H1 (cell line): ENCODE results near the gene CCIN. TPM values are rescaled to one million over a fixed set of nuclear protein-coding genes. Genes with fewer than 3 reads are reported as not detected.

Experiments
- CTCF ChIA-PET: fragments of 300-600 bp; sonication (Branson Sonifier 250); formaldehyde crosslinking; loops from one replicate; lab custom pipeline; 2021; ENCODE audit not compliant: partially characterized antibody; lab: Charles Lee
- POLR2A ChIA-PET: fragments of 300-600 bp; sonication (Branson Sonifier 250); formaldehyde crosslinking; loops from one replicate; lab custom pipeline; 2021; ENCODE audit warnings: inconsistent platforms; ENCODE audit not compliant: partially characterized antibody; lab: Charles Lee
- DNase-seq, 2 experiments: peaks; one replicate each; pipeline versions ENCODE4 v3.0.0 to v3.0.0-alpha.2; 2010 to 2022; ENCODE audit warnings: low spot score in 2 of 2, low read depth in 1 of 2, mixed read lengths in 1 of 2
- FAIRE-seq: peaks from 2 replicates; lab custom pipeline; 2011; peaks lifted over from hg19 to GRCh38; lab: Jason Lieb, UNC
- H2AFZ ChIP-seq: 2 replicates; pipeline ENCODE4 v1.8.1; 2012; ENCODE audit warnings: low read length, inconsistent platforms
- H2AK5ac ChIP-seq: 2 replicates; pipeline ENCODE4 v1.6.1; 2013; ENCODE audit warnings: low read depth, low read length
- H2BK120ac ChIP-seq: replicated peaks from 2 replicates; pipeline ENCODE3; 2013; ENCODE audit warnings: low read depth, low read length, inconsistent platforms
- H2BK12ac ChIP-seq: 2 replicates; pipeline ENCODE4 v1.6.1; 2013; ENCODE audit warnings: low read depth, low read length
- H2BK15ac ChIP-seq: 2 replicates; pipeline ENCODE4 v1.6.1; 2013; ENCODE audit warnings: low read length
- H2BK20ac ChIP-seq: 2 replicates; pipeline ENCODE4 v1.6.1; 2013; ENCODE audit warnings: low read length
- H2BK5ac ChIP-seq: 2 replicates; pipeline ENCODE4 v1.6.1; 2013; ENCODE audit warnings: low read depth, low read length
- H3K14ac ChIP-seq: 2 replicates; pipeline ENCODE4 v1.6.1; 2013; ENCODE audit warnings: inconsistent platforms; ENCODE audit not compliant: insufficient read length
- H3K18ac ChIP-seq: 2 replicates; pipeline ENCODE4 v1.6.1; 2013; ENCODE audit warnings: low read length; ENCODE audit errors: extremely low read depth
- H3K23ac ChIP-seq: 2 replicates; pipeline ENCODE4 v1.6.1; 2013; ENCODE audit warnings: inconsistent platforms; ENCODE audit not compliant: insufficient read length
- H3K23me2 ChIP-seq: 2 replicates; pipeline ENCODE4 v1.6.1; 2013; ENCODE audit warnings: low read depth, low read length
- H3K27ac ChIP-seq: 2 replicates; pipeline ENCODE4 v1.6.1; 2011; ENCODE audit warnings: low read depth, low read length, inconsistent platforms
- H3K27me3 ChIP-seq, 4 experiments: replicated peaks in 1 of 4; 1 replicate in 1 of 4; 2 replicates in 3 of 4; pipeline versions ENCODE4 v1.6.1 to v1.8.1; 2011 to 2013; ENCODE audit warnings: low read length in 3 of 4, mild to moderate bottlenecking in 3 of 4, inconsistent platforms in 2 of 4, mixed read lengths in 2 of 4, moderate library complexity in 1 of 4; ENCODE audit not compliant: control insufficient read depth in 3 of 4, insufficient read depth in 3 of 4; ENCODE audit errors: extremely low read depth in 1 of 4
- H3K36me3 ChIP-seq, 4 experiments: 2 replicates each; pipeline versions ENCODE4 v1.6.1 to v1.8.1; 2011 to 2013; ENCODE audit warnings: mild to moderate bottlenecking in 4 of 4, low read length in 3 of 4, moderate library complexity in 2 of 4, control low read depth in 1 of 4, inconsistent platforms in 1 of 4; ENCODE audit not compliant: insufficient read depth in 4 of 4, control insufficient read depth in 2 of 4
- H3K4ac ChIP-seq: replicated peaks from 2 replicates; pipeline ENCODE3; 2013; ENCODE audit warnings: low read length, low read depth, mixed read lengths, inconsistent platforms; ENCODE audit not compliant: insufficient read length
- H3K4me1 ChIP-seq, 4 experiments: replicated peaks in 1 of 4; 1 replicate in 1 of 4; 2 replicates in 3 of 4; pipeline versions ENCODE4 v1.6.1 to v1.8.1; 2011 to 2013; ENCODE audit warnings: low read length in 3 of 4, inconsistent platforms in 2 of 4, mixed read lengths in 1 of 4; ENCODE audit not compliant: insufficient read depth in 4 of 4, control insufficient read depth in 3 of 4
- H3K4me2 ChIP-seq, 2 experiments: 2 replicates each; pipeline versions ENCODE4 v1.6.1 to v1.8.1; 2011 to 2013; ENCODE audit warnings: low read depth in 2 of 2, low read length in 2 of 2, control low read depth in 1 of 2, inconsistent platforms in 1 of 2, mild to moderate bottlenecking in 1 of 2; ENCODE audit not compliant: insufficient read depth in 1 of 2
- H3K4me3 ChIP-seq, 4 experiments: fragments of 200-600, 300-600 bp in 1 of 4; sonication (generic), shearing (Covaris generic), sonication (Bioruptor Twin) in 1 of 4; 2 replicates each; pipeline versions ENCODE4 v1.5.1 to v1.8.1; 2011 to 2016; ENCODE audit warnings: low read length in 4 of 4, low read depth in 3 of 4, control low read depth in 2 of 4, inconsistent platforms in 2 of 4, mild to moderate bottlenecking in 2 of 4, mixed read lengths in 1 of 4, moderate library complexity in 1 of 4; ENCODE audit not compliant: insufficient read depth in 2 of 4; ENCODE audit errors: extremely low read depth in 1 of 4
- H3K56ac ChIP-seq: replicated peaks from 2 replicates; pipeline ENCODE3; 2013; ENCODE audit warnings: low read depth, mild to moderate bottlenecking, mixed read lengths, low read length, inconsistent platforms; ENCODE audit not compliant: insufficient read length
- H3K79me1 ChIP-seq: 2 replicates; pipeline ENCODE4 v1.6.1; 2013; ENCODE audit warnings: low read depth, low read length, control low read depth
- H3K79me2 ChIP-seq, 2 experiments: 2 replicates each; pipeline versions ENCODE4 v1.6.1 to v1.8.1; 2012 to 2013; ENCODE audit warnings: low read length in 2 of 2, mild to moderate bottlenecking in 2 of 2, inconsistent platforms in 1 of 2; ENCODE audit not compliant: insufficient read depth in 2 of 2, control insufficient read depth in 1 of 2
- H3K9ac ChIP-seq, 4 experiments: replicated peaks in 1 of 4; 1 replicate in 1 of 4; 2 replicates in 3 of 4; pipeline versions ENCODE4 v1.6.1 to v1.8.1; 2011 to 2013; ENCODE audit warnings: low read depth in 3 of 4, low read length in 3 of 4, control low read depth in 2 of 4, mild to moderate bottlenecking in 2 of 4, moderate library complexity in 2 of 4, inconsistent platforms in 1 of 4; ENCODE audit errors: extremely low read depth in 1 of 4
- H3K9me3 ChIP-seq, 2 experiments: 2 replicates each; pipeline versions ENCODE4 v1.6.1 to v1.8.1; 2012 to 2013; ENCODE audit warnings: mild to moderate bottlenecking in 2 of 2, moderate library complexity in 2 of 2, control low read depth in 1 of 2, inconsistent platforms in 1 of 2, low read depth in 1 of 2, low read length in 1 of 2, mixed read lengths in 1 of 2; ENCODE audit not compliant: insufficient read depth in 2 of 2
- H4K20me1 ChIP-seq, 2 experiments: replicated peaks in 1 of 2; 2 replicates each; pipeline versions ENCODE3 to v1.8.1; 2011 to 2013; ENCODE audit warnings: inconsistent platforms in 2 of 2, low read length in 2 of 2, mild to moderate bottlenecking in 1 of 2; ENCODE audit not compliant: insufficient read depth in 2 of 2, control insufficient read depth in 1 of 2
- H4K5ac ChIP-seq: 2 replicates; pipeline ENCODE4 v1.6.1; 2013; ENCODE audit warnings: low read length, low read depth, mixed read lengths, inconsistent platforms; ENCODE audit not compliant: insufficient read length
- H4K8ac ChIP-seq: 2 replicates; pipeline ENCODE4 v1.8.0; 2013; ENCODE audit warnings: mild to moderate bottlenecking, moderate library complexity, low read length, inconsistent platforms; ENCODE audit not compliant: insufficient read depth; ENCODE audit errors: extremely low read depth
- H4K91ac ChIP-seq: replicated peaks from 2 replicates; pipeline ENCODE3; 2013; ENCODE audit warnings: low read length, mixed read lengths, inconsistent platforms; ENCODE audit not compliant: insufficient read length
- BRCA1 ChIP-seq: IDR thresholded peaks from 2 replicates; pipeline ENCODE4 v1.6.1; 2012; ENCODE audit warnings: low read depth, low read length, improper control_type of control experiment
- E2F6 ChIP-seq: IDR thresholded peaks from 2 replicates; pipeline ENCODE4 v1.6.1; 2012; ENCODE audit warnings: inconsistent platforms
- HDAC2 ChIP-seq, 2 experiments: fragments of 300-600 bp in 1 of 2; sonication (generic) in 1 of 2; IDR thresholded peaks; 2 replicates each; pipeline ENCODE4 v1.6.1; 2011 to 2012; ENCODE audit warnings: low read depth in 2 of 2, low read length in 2 of 2, mild to moderate bottlenecking in 2 of 2, moderate library complexity in 2 of 2, borderline replicate concordance in 1 of 2, inconsistent platforms in 1 of 2
- MAX ChIP-seq: IDR thresholded peaks from 2 replicates; pipeline ENCODE4 v1.6.1; 2012; ENCODE audit warnings: inconsistent platforms
- NRF1 ChIP-seq: IDR thresholded peaks from 2 replicates; pipeline ENCODE4 v1.6.1; 2011; ENCODE audit warnings: mild to moderate bottlenecking, low read depth, low read length, improper control_type of control experiment
- POLR2A ChIP-seq, 2 experiments: IDR thresholded peaks; 1 replicate in 1 of 2; 2 replicates in 1 of 2; pipeline ENCODE4 v1.6.1; 2011; ENCODE audit warnings: low read depth in 2 of 2, low read length in 2 of 2, mild to moderate bottlenecking in 2 of 2; ENCODE audit errors: control extremely low read depth in 1 of 2
- SIN3A ChIP-seq, 2 experiments: IDR thresholded peaks in 1 of 2; conservative IDR thresholded peaks in 1 of 2; 2 replicates each; pipeline ENCODE4 v1.6.1; 2011 to 2012; ENCODE audit warnings: low read length in 2 of 2, improper control_type of control experiment in 1 of 2, low read depth in 1 of 2, mild to moderate bottlenecking in 1 of 2
- USF2 ChIP-seq: IDR thresholded peaks from 2 replicates; pipeline ENCODE4 v1.6.1; 2011; ENCODE audit warnings: low read length, improper control_type of control experiment
- WGBS, 2 experiments: shearing (Covaris generic) in 1 of 2; methylation state at CpG; one replicate each; pipeline versions ENCODE4 v1.1.6 to v1.1.7; 2013 to 2015; ENCODE audit warnings: low lambda C conversion rate in 2 of 2, mixed read lengths in 2 of 2, inconsistent platforms in 1 of 2, low coverage in 1 of 2, missing lambda C conversion rate in 1 of 2; ENCODE audit not compliant: insufficient replicate concordance in 2 of 2, insufficient coverage in 1 of 2, insufficient read length in 1 of 2; ENCODE audit errors: extremely low coverage in 1 of 2, missing lambda C conversion rate in 1 of 2; 5-methylcytosine and 5-hydroxymethylcytosine counted together
- polyA plus RNA-seq, 7 experiments: library from polyadenylated mRNA; depleted of rRNA in 3 of 7; stranded (reverse) in 5 of 7; unstranded in 2 of 7; fragments of >200 nt in 5 of 7; fragments of 200-250 nt in 2 of 7; gene quantifications; 1 replicate in 5 of 7; 2 replicates in 1 of 7; 4 replicates in 1 of 7; pipeline versions ENCODE4 v1.2.1 to v1.2.3, GENCODE V29; 2011 to 2013; ENCODE audit warnings: missing spikeins in 2 of 7, mixed read lengths in 2 of 7
- total RNA-seq: library from RNA; stranded (reverse); fragmentation: NEBNext Ultra II Directional; extraction: Animal tissue kit (Norgen Biotek cat#: 25700); gene quantifications from 2 replicates; pipeline ENCODE4 v1.2.1, GENCODE V29; 2021

The CCIN gene
- total and polyA plus RNA-seq, 2 of the 8 experiments (the other 6 are each of a cell fraction or from before 2014, with no cell fraction given), result 0.19 to 0.21 TPM

- Histone ChIP-seq H4K91ac (no peak overlapping the region), H3K4ac (no peak overlapping the region), H3K36me3 (no peaks in the 10 kb centered on the region; a peak in 1 of 8 replicates), H2AK5ac (no peak overlapping the region), H2BK120ac (no peak overlapping the region), H4K5ac (no peak overlapping the region), H3K23me2 (peaks cover 4% of the 10 kb centered on the region; the same call in 1 of the 2 replicates), H3K56ac (no peak overlapping the region), H3K4me3 (no peak overlapping the region), H3K23ac (no peak overlapping the region), H3K14ac (no peak overlapping the region), H2BK12ac (no peak overlapping the region; the same call in 1 of the 2 replicates), H2BK5ac (no peak overlapping the region), H3K9me3 (peaks cover 0 to 7% of the 10 kb centered on the region in 2 experiments; a peak in 2 of 4 replicates), H4K8ac (no peak overlapping the region), H3K18ac (peak overlapping the region; percentile 7; the same call in 1 of the 2 replicates), H2BK20ac (no peak overlapping the region), H2BK15ac (no peak overlapping the region), H3K4me2 (no peak overlapping the region), H3K4me1 (no peaks in the 10 kb centered on the region), H2AFZ (no peak overlapping the region), H3K79me2 (no peaks in the 10 kb centered on the region), H4K20me1 (peaks cover 3 to 4% of the 10 kb centered on the region in 2 experiments), H3K27me3 (peaks cover 7 to 17% (median 11%) of the 10 kb centered on the region in 4 experiments), H3K79me1 (no peaks in the 10 kb centered on the region), H3K9ac (no peak overlapping the region), H3K27ac (no peak overlapping the region)
- WGBS, 2 experiments, result 89% methylated on average over 13 of the region's 13 CpGs; no CpG with 5 or more reads in 1 of the 2 experiments
- ChIA-PET CTCF (interaction anchor here (0.5 to 6.7 kb wide), 6 partner anchors 11 to 104 kb away, joined by 3 to 58 read pairs (median 7); partner anchors contain the start of gene CCIN), POLR2A (interaction anchor here (3.7 kb wide), 1 partner anchor 22 kb away, joined by 19 read pairs; no protein-coding TSS in a partner anchor)
- no peak for FAIRE-seq
- no peak for DNase-seq
- TF ChIP-seq MAX (no peak), BRCA1 (no peak), USF2 (no peak), SIN3A (conservative IDR thresholded peaks at IDR 0.05 in 1 of 2, IDR thresholded peaks at IDR 0.05 in 1 of 2; ENCODE audit: low read depth in 1 of 2, low read length in 2 of 2) (no peak), HDAC2 (IDR thresholded peaks at IDR 0.05; ENCODE audit: borderline replicate concordance in 1 of 2, low read depth in 2 of 2, low read length in 2 of 2) (no peak), NRF1 (no peak), E2F6 (no peak), POLR2A (IDR thresholded peaks at IDR 0.05; ENCODE audit: control extremely low read depth in 1 of 2, low read depth in 2 of 2, low read length in 2 of 2) (no peak)
These were observed 25.9 kb upstream of the CCIN start for GRCh38 chr9:36143245-36143641.
